Measurements from ENCODE around the gene IPP. TPM values are rescaled to one million over a fixed set of nuclear protein-coding genes. Genes with fewer than 3 reads are reported as not detected.

Gene IPP
- total and polyA plus RNA-seq, 8 donors, result 3.1 to 11.3 (median 8.5) TPM

GRCh38 chr1:45769261-45769932 is 18.9 kb upstream of the IPP start:
- ATAC-seq (no peak), FAIRE-seq (no peak), DNase-seq (no peak)
- H3K27me3 ChIP-seq, result no peaks in the 10 kb centered on the region
- 62 to 73% methylated on average over 4 of the region's 4 CpGs for WGBS, 2 donors
- H3K4me3 ChIP-seq, result no peak overlapping the region
- no peaks in the 10 kb centered on the region for H3K4me1 ChIP-seq
- intact Hi-C loops (cut with DNase I), result no loop called here
- TF ChIP-seq, protein P1, sequence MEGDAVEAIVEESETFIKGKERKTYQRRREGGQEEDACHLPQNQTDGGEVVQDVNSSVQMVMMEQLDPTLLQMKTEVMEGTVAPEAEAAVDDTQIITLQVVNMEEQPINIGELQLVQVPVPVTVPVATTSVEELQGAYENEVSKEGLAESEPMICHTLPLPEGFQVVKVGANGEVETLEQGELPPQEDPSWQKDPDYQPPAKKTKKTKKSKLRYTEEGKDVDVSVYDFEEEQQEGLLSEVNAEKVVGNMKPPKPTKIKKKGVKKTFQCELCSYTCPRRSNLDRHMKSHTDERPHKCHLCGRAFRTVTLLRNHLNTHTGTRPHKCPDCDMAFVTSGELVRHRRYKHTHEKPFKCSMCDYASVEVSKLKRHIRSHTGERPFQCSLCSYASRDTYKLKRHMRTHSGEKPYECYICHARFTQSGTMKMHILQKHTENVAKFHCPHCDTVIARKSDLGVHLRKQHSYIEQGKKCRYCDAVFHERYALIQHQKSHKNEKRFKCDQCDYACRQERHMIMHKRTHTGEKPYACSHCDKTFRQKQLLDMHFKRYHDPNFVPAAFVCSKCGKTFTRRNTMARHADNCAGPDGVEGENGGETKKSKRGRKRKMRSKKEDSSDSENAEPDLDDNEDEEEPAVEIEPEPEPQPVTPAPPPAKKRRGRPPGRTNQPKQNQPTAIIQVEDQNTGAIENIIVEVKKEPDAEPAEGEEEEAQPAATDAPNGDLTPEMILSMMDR (IDR thresholded peaks at IDR 0.05), result no peak
- no peak overlapping the region for H3K27ac ChIP-seq
- H3K9me3 ChIP-seq, result no peaks in the 10 kb centered on the region
- H3K36me3 ChIP-seq, result no peaks in the 10 kb centered on the region

- Histone ChIP-seq H3K36me3 (no peaks in the 10 kb centered on the region), H3K4me3 (no peak overlapping the region), H3K27me3 (no peaks in the 10 kb centered on the region), H3K4me1 (no peaks in the 10 kb centered on the region), H3K27ac (no peak overlapping the region), H3K9me3 (no peaks in the 10 kb centered on the region)
- intact Hi-C loops (cut with DNase I), result no loop called here
- FAIRE-seq (no peak), DNase-seq (no peak), ATAC-seq (no peak)
- TF ChIP-seq, protein P1 (IDR thresholded peaks at IDR 0.05), result no peak
- 72 to 90% methylated on average over 6 of the region's 6 CpGs for WGBS, 2 donors
These were observed 16.6 kb upstream of the IPP start for GRCh38 chr1:45767035-45767434.

- FAIRE-seq, result no peak
- Histone ChIP-seq H3K9me3 (no peaks in the 10 kb centered on the region), H3K4me1 (no peaks in the 10 kb centered on the region), H3K36me3 (no peaks in the 10 kb centered on the region), H3K27ac (no peak overlapping the region), H3K27me3 (no peaks in the 10 kb centered on the region), H3K4me3 (no peak overlapping the region)
- DNase-seq, result no peak
- no peak for ATAC-seq
- WGBS, 2 donors, result 82 to 86% methylated on average over 13 of the region's 13 CpGs
- TF ChIP-seq, protein P1 (IDR thresholded peaks at IDR 0.05), result no peak
- intact Hi-C loops (cut with DNase I), result no loop called here
These were observed 15.7 kb upstream of the IPP start for GRCh38 chr1:45765999-45766792.

DNA sequence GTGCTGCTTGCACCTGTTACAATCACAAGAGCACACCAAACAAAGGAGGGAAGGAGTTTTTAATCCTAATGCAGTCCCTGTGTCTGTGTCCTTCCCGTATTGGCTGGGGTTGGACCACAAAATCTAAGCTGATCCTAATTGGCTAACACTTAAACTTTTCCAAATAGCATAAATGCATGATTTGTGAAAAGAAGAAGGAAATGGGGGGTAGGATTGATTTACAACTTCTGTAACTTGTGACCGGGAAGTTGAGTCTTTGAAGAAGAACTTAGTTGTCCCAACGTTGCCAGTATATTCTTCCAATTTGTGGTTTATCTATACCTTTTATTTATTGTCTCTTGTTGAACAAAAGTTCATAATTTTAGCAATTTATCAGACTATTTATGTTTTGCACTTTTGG is 11.8 kb upstream of the IPP start:
- Histone ChIP-seq H3K27me3 (no peaks in the 10 kb centered on the region), H3K36me3 (no peaks in the 10 kb centered on the region), H3K4me3 (no peak overlapping the region), H3K4me1 (no peaks in the 10 kb centered on the region), H3K9me3 (no peaks in the 10 kb centered on the region), H3K27ac (no peak overlapping the region)
- ATAC-seq (no peak), DNase-seq (no peak), FAIRE-seq (no peak)
- WGBS, 2 donors, result 57 to 70% methylated on average over 3 of the region's 3 CpGs
- TF ChIP-seq, protein P1 (IDR thresholded peaks at IDR 0.05), result no peak
- intact Hi-C loops (cut with DNase I), result no loop called here

- Histone ChIP-seq H3K36me3 (no peaks in the 10 kb centered on the region), H3K9me3 (no peaks in the 10 kb centered on the region), H3K27me3 (no peaks in the 10 kb centered on the region), H3K4me1 (no peaks in the 10 kb centered on the region), H3K4me3 (no peak overlapping the region), H3K27ac (no peak overlapping the region)
- ATAC-seq (no peak), DNase-seq (no peak), FAIRE-seq (no peak)
- intact Hi-C loops (cut with DNase I), result no loop called here
- WGBS, 2 donors, result 77 to 81% methylated on average over 5 of the region's 5 CpGs
- TF ChIP-seq, protein P1 (IDR thresholded peaks at IDR 0.05), result no peak
These were observed 5.2 kb upstream of the IPP start for GRCh38 chr1:45755697-45756096.
